Testis (tissue), 2 donors: ENCODE results near the gene FAM185A.
"Not testable (repeated sequence)": the region's sequence is repeated elsewhere in the genome, so short reads cannot be mapped to it uniquely, and the experiment has no call there.

Experiments
- POLR2A ChIP-seq: fragments of 450-650 bp; IDR thresholded peaks from one replicate; pipeline ENCODE4 v1.6.1; 2017; ENCODE audit warnings: antibody characterized with exemption, mild to moderate bottlenecking, moderate library complexity
- TF ChIP-seq, protein P1 (sequence below), 3 experiments: fragments of 450-650 bp in 2 of 3; fragments of 200-600 bp in 1 of 3; sonication (generic) in 1 of 3; IDR thresholded peaks; one replicate each; pipeline ENCODE4 v1.5.1; 2016 to 2019; ENCODE audit warnings: antibody characterized with exemption in 3 of 3, mild to moderate bottlenecking in 2 of 3, moderate library complexity in 1 of 3

DNA sequence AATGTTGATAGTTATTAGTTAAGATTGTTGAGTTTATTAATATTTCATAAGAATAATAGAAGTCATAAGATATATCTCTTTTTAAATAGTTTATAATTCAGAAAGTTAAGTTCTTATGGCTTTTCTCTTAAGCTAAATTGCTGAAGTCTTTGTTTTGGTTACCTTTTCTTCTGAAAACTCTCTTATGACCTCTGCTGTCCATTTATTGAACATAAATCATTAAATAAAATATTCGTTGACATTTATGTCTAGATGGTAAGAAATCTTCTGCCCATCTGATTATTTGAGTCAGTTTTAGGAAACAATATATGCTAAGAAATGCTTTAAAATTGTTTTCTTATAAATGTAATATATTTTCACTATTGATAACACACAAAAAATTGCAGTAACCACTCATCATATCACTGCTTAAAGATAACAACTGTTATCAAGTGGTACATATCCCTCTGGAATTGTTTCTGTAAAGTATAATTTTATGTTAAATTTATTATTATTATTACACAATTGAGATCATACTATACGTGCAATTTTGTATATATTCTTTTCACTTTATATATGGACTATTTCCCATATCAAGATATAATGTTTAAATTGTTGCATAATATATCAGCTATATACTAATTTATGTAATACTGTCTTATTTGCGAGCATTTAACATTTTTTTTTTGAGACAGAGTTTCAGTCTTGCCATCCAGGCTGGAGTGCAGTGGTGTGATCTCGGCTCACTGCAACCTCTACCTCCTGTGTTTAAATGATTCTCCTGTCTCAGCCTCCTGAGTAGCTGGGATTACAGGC lies 3.1 kb upstream of the FAM185A start:
- not testable (repeated sequence) for TF ChIP-seq POLR2A
- TF ChIP-seq, protein P1, sequence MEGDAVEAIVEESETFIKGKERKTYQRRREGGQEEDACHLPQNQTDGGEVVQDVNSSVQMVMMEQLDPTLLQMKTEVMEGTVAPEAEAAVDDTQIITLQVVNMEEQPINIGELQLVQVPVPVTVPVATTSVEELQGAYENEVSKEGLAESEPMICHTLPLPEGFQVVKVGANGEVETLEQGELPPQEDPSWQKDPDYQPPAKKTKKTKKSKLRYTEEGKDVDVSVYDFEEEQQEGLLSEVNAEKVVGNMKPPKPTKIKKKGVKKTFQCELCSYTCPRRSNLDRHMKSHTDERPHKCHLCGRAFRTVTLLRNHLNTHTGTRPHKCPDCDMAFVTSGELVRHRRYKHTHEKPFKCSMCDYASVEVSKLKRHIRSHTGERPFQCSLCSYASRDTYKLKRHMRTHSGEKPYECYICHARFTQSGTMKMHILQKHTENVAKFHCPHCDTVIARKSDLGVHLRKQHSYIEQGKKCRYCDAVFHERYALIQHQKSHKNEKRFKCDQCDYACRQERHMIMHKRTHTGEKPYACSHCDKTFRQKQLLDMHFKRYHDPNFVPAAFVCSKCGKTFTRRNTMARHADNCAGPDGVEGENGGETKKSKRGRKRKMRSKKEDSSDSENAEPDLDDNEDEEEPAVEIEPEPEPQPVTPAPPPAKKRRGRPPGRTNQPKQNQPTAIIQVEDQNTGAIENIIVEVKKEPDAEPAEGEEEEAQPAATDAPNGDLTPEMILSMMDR (IDR thresholded peaks at IDR 0.05), result not testable (repeated sequence)
